Measurements from ENCODE around the gene NOD1.
"Not testable (repeated sequence)": the region's sequence is repeated elsewhere in the genome, so short reads cannot be mapped to it uniquely, and the experiment has no call there.

The NOD1 gene

GRCh38 chr7:30421647-30422196 lies 56.9 kb downstream of the NOD1 start:
- DNase-seq (ENCODE audit: low read depth in 2 of 2, low spot score in 1 of 2): no peak

- no peak for DNase-seq (ENCODE audit: low read depth in 2 of 2, low spot score in 1 of 2)
Observed at GRCh38 chr7:30420662-30421061, 57.9 kb downstream of the NOD1 start.

GRCh38 chr7:30420080-30420479 lies 58.5 kb downstream of the NOD1 start:
- not testable (repeated sequence) for DNase-seq (ENCODE audit: low read depth in 2 of 2, low spot score in 1 of 2)

- DNase-seq (ENCODE audit: low read depth in 2 of 2, low spot score in 1 of 2): no peak
Observed at GRCh38 chr7:30413864-30414263, 64.7 kb downstream of the NOD1 start.

- no peak for DNase-seq (ENCODE audit: low read depth in 2 of 2, low spot score in 1 of 2)
Observed at GRCh38 chr7:30412782-30413504, 65.6 kb downstream of the NOD1 start.

GRCh38 chr7:30411897-30412296 lies 66.7 kb downstream of the NOD1 start:
- DNase-seq (ENCODE audit: low read depth in 2 of 2, low spot score in 1 of 2): no peak

- no peak for DNase-seq (ENCODE audit: low read depth in 2 of 2, low spot score in 1 of 2)
Observed at GRCh38 chr7:30411173-30411572, 67.4 kb downstream of the NOD1 start.

- no peak for DNase-seq (ENCODE audit: low read depth in 2 of 2, low spot score in 1 of 2)
Observed at GRCh38 chr7:30406664-30407425, 71.7 kb downstream of the NOD1 start.

- no peak for DNase-seq (ENCODE audit: low read depth in 2 of 2, low spot score in 1 of 2)
Observed at GRCh38 chr7:30405179-30405578, 73.4 kb downstream of the NOD1 start.

GRCh38 chr7:30403477-30403876 lies 75.1 kb downstream of the NOD1 start:
- DNase-seq (ENCODE audit: low read depth in 2 of 2, low spot score in 1 of 2): no peak

GRCh38 chr7:30396389-30396788 lies 82.2 kb downstream of the NOD1 start:
- no peak for DNase-seq (ENCODE audit: low read depth in 2 of 2, low spot score in 1 of 2)

- no peak for DNase-seq (ENCODE audit: low read depth in 2 of 2, low spot score in 1 of 2)
Observed at GRCh38 chr7:30395676-30396075, 82.9 kb downstream of the NOD1 start.

GRCh38 chr7:30391806-30392205 lies 86.8 kb downstream of the NOD1 start:
- DNase-seq (ENCODE audit: low read depth in 2 of 2, low spot score in 1 of 2): no peak

- no peak for DNase-seq (ENCODE audit: low read depth in 2 of 2, low spot score in 1 of 2)
Observed at GRCh38 chr7:30390736-30391636, 87.6 kb downstream of the NOD1 start.

- DNase-seq (ENCODE audit: low read depth in 2 of 2, low spot score in 1 of 2): no peak
Observed at GRCh38 chr7:30389791-30390190, 88.8 kb downstream of the NOD1 start.

- DNase-seq (ENCODE audit: low read depth in 2 of 2, low spot score in 1 of 2): no peak
Observed at GRCh38 chr7:30382607-30383006, 96.0 kb downstream of the NOD1 start.

GRCh38 chr7:30380824-30381223 lies 97.8 kb downstream of the NOD1 start:
- DNase-seq (ENCODE audit: low read depth in 2 of 2, low spot score in 1 of 2): not testable (repeated sequence)

GRCh38 chr7:30380294-30380693 lies 98.3 kb downstream of the NOD1 start:
- DNase-seq (ENCODE audit: low read depth in 2 of 2, low spot score in 1 of 2): no peak

GRCh38 chr7:30379741-30380140 lies 98.8 kb downstream of the NOD1 start:
- no peak for DNase-seq (ENCODE audit: low read depth in 2 of 2, low spot score in 1 of 2)

- DNase-seq (ENCODE audit: low read depth in 2 of 2, low spot score in 1 of 2): no peak
Observed at GRCh38 chr7:30379131-30379530, 99.5 kb downstream of the NOD1 start.

- no peak for DNase-seq (ENCODE audit: low read depth in 2 of 2, low spot score in 1 of 2)
Observed at GRCh38 chr7:30378275-30378674, 100.3 kb downstream of the NOD1 start.
